ENCODE measurements around the gene ZNF583. TPM values are rescaled to one million over a fixed set of nuclear protein-coding genes. Genes with fewer than 3 reads are reported as not detected.

Gene ZNF583
- 2.9 and 3.4 TPM in 2 replicates for total RNA-seq

- TF ChIP-seq, protein P1, sequence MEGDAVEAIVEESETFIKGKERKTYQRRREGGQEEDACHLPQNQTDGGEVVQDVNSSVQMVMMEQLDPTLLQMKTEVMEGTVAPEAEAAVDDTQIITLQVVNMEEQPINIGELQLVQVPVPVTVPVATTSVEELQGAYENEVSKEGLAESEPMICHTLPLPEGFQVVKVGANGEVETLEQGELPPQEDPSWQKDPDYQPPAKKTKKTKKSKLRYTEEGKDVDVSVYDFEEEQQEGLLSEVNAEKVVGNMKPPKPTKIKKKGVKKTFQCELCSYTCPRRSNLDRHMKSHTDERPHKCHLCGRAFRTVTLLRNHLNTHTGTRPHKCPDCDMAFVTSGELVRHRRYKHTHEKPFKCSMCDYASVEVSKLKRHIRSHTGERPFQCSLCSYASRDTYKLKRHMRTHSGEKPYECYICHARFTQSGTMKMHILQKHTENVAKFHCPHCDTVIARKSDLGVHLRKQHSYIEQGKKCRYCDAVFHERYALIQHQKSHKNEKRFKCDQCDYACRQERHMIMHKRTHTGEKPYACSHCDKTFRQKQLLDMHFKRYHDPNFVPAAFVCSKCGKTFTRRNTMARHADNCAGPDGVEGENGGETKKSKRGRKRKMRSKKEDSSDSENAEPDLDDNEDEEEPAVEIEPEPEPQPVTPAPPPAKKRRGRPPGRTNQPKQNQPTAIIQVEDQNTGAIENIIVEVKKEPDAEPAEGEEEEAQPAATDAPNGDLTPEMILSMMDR (IDR thresholded peaks at IDR 0.05; ENCODE audit: insufficient read depth, low read length, severe bottlenecking) = no peak
- Histone ChIP-seq H3K4me3 (ENCODE audit: low read depth, low read length) (peak within 1 kb of the TSS; percentile 60), H3K27me3 (ENCODE audit: control insufficient read depth, insufficient read depth, low read length) (no peaks in the 10 kb centered on the region), H3K36me3 (ENCODE audit: control insufficient read depth, insufficient read depth, low read length) (no peaks in the 10 kb centered on the region)
- peak; percentile 89 for DNase-seq (ENCODE audit: low read depth)
- peak; percentile 77 for FAIRE-seq
Observed at GRCh38 chr19:56403764-56404704, at the start of gene ZNF583. Gene ZNF583, plus strand, starts transcription at chr19:56404332. Its CDS starts 2,783 bp downstream, at chr19:56407115.

DNA sequence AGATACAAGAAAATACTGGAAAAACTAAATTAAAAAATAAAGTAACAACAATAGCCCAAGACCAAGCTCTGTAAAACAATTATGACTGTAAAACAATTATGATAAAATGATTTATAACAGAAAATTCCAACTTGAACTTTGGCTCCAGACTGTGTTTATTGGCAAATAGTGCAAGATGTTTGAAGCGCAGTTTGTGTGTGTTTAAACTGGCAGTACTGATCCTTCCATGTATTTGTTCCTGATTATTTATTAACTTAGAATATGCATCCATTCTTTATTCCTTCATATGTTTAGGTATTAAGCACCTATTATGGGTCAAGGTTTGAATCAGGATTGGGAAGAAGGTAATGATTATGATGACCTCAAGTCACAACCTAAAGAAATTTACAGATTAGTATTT is 48.6 kb upstream of the ZNF583 start:
- H3K4me3 ChIP-seq (ENCODE audit: low read depth, low read length) = no peak overlapping the region
- TF ChIP-seq, protein P1 (IDR thresholded peaks at IDR 0.05; ENCODE audit: insufficient read depth, low read length, severe bottlenecking) = no peak
- H3K36me3 ChIP-seq (ENCODE audit: control insufficient read depth, insufficient read depth, low read length) = no peaks in the 10 kb centered on the region
- no peak for DNase-seq (ENCODE audit: low read depth)
- H3K27me3 ChIP-seq (ENCODE audit: control insufficient read depth, insufficient read depth, low read length) = no peaks in the 10 kb centered on the region
- no peak for FAIRE-seq

DNA sequence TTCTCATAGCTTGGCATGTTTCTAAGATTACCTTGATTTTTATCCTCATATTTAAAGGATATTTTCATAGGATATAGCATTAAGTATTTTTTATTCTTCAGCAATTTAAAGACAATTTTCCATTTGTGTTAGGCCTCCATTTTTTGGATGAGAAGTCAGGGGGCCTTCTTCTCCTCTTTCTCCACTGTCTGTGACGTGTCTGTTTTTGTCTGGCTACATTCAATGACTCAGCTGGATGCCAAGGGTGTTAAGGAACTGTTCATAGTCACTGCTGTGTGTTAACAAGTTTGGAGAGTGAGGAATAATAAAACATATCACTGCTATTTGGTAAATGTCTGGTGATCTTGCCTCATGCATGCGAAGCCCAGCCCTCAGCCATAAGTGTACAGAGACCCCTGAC is 47.2 kb upstream of the ZNF583 start:
- H3K27me3 ChIP-seq (ENCODE audit: control insufficient read depth, insufficient read depth, low read length) = no peaks in the 10 kb centered on the region
- no peak overlapping the region for H3K4me3 ChIP-seq (ENCODE audit: low read depth, low read length)
- DNase-seq (ENCODE audit: low read depth) (peak; percentile 5), FAIRE-seq (no peak)
- no peaks in the 10 kb centered on the region for H3K36me3 ChIP-seq (ENCODE audit: control insufficient read depth, insufficient read depth, low read length)
- TF ChIP-seq, protein P1 (IDR thresholded peaks at IDR 0.05; ENCODE audit: insufficient read depth, low read length, severe bottlenecking) = no peak

GRCh38 chr19:56360841-56361240 is 43.3 kb upstream of the ZNF583 start:
- H3K27me3 ChIP-seq (ENCODE audit: control insufficient read depth, insufficient read depth, low read length) = no peaks in the 10 kb centered on the region
- DNase-seq (ENCODE audit: low read depth) (no peak), FAIRE-seq (no peak)
- H3K36me3 ChIP-seq (ENCODE audit: control insufficient read depth, insufficient read depth, low read length) = no peaks in the 10 kb centered on the region
- TF ChIP-seq, protein P1 (IDR thresholded peaks at IDR 0.05; ENCODE audit: insufficient read depth, low read length, severe bottlenecking) = no peak
- no peak overlapping the region for H3K4me3 ChIP-seq (ENCODE audit: low read depth, low read length)

GRCh38 chr19:56367829-56368711 is 36.1 kb upstream of the ZNF583 start:
- Histone ChIP-seq H3K36me3 (ENCODE audit: control insufficient read depth, insufficient read depth, low read length) (no peaks in the 10 kb centered on the region), H3K27me3 (ENCODE audit: control insufficient read depth, insufficient read depth, low read length) (no peaks in the 10 kb centered on the region), H3K4me3 (ENCODE audit: low read depth, low read length) (peak overlapping the region; percentile 79)
- TF ChIP-seq, protein P1 (IDR thresholded peaks at IDR 0.05; ENCODE audit: insufficient read depth, low read length, severe bottlenecking) = no peak
- FAIRE-seq (peak; percentile 50), DNase-seq (ENCODE audit: low read depth) (peak; percentile 93)
